GM19455 (cell line): ENCODE data around the gene TCFL5.
"Not testable (repeated sequence)": the region's sequence is repeated elsewhere in the genome, so short reads cannot be mapped to it uniquely, and the experiment has no call there.

ENCODE experiments used
- ATAC-seq: cut with Tn5 transposase; IDR thresholded peaks from one replicate; pipeline ENCODE4 v1.9.1; 2021; ENCODE audit not compliant: unreplicated experiment

The TCFL5 gene

DNA sequence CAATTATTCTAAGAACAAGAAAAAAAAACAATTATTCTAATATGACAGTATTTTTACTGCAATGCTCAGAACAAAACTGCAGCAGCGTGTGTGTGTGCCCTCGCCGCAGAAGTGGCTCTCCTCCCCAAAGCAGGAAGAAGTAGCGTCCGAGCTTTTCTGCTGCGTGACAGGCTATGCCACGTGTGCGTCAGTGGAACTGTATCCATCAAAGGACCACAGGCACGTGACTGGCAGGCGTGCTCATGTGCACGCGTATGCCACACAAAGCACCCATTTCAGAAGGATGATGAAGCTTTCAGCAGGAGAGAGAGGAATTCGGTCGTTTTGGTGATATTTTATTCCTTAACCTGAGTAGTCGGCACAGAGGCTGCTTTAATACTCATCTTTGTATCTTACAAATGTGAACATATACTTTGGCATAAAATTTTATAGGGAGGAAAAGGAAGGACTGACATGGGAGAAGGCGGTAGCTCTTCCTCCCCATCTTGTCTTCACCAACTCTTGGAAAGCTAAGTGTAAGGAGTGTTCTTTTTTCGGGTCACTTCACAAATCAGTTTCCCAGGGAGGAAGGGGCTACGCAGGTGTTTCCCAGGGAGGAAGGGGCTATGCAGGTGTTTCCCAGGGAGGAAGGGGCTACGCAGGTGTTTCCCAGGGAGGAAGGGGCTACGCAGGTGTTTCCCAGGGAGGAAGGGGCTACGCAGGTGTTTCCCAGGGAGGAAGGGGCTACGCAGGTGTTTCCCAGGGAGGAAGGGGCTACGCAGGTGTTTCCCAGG lies 3.4 kb downstream of the TCFL5 start:
- no peak for ATAC-seq

DNA sequence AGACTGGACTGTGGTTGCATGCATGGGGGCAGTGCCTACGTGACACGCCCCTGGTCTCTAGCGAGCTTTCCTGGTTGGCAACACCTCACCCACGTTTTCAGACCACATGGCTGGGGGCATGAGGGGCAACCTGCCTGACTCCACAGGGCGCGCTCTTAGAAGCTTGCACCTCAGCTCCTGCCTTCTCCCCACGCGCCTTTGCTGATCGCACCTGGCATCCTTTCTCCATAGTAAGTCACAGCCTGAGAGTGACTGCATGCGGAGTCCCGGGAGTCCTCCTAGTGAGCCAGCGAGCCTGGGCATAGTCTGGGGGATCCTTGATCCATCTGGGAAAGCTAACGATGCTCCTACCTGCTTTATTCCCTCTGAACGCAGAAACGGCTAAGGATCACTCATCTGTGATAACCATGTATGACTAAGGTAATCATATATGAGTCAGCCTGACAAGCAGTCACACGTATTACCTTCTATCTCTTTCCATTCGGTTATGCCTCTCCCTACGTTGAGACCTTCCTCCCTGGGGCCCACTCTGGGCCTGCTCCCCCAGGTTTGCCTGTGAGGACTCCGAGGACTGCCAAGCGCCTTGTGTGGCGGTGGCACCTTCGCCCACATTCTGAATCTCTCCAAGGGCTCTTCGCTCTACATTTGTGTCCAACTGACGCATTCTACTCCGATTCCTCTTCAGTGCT lies 4.5 kb downstream of the TCFL5 start:
- ATAC-seq = no peak

DNA sequence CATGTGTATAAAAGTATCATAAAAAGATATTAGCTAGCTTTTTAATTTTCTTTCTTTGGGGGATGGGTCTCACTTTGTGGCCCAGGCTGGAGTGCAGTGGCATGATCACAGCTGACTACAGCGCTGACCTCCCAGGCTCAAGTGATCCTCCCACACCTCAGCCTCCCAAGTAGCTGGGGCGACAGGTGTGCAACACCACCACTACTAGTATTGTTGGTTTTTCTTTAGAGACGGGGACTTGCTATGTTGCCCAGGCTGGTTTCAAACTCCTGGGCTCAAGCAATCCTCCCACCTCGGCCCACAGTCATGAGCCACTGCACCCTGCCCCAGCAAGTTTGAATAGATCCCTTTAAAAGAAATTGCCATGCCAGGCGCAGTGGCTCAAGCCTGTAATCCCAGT lies 6.5 kb downstream of the TCFL5 start:
- no peak for ATAC-seq

DNA sequence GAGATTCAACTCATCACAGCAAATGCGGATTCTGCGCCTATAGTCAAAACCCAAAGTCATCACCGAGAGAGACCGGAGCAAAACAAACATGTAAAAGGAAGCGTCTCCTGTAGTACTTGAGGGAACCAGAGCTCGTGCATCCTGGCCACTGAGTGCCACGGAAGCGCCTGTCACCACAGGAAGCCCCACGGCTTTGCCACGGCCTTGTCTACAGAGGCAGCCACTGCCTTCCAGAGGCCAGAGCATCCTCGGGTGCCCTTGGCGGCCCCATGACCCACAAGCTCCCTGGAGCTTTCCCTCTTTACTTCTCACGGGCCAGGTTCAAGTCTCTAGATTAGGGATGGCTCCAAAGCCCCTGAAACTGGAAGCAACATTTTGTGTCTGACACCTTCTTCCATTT lies 7.5 kb downstream of the TCFL5 start:
- ATAC-seq = no peak

DNA sequence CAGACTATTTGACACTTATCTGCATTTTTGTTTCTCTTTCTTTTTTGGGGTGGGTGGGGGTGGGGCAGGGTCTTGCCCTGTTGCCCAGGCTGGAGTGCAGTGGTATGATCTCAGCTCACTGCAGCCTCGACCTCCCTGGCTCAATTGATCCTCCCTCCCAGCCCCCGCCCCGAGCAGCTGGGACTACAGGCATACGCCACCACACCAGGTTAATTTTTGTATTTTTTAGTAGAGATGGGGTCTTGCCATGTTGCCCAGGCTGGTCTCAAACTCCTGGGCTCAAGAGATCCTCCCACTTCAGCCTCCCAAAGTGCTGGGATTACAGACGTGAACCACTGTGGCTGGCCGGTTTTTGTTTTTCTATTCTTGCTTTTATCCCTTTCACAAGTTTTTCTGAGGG lies 8.3 kb downstream of the TCFL5 start:
- ATAC-seq = not testable (repeated sequence)

DNA sequence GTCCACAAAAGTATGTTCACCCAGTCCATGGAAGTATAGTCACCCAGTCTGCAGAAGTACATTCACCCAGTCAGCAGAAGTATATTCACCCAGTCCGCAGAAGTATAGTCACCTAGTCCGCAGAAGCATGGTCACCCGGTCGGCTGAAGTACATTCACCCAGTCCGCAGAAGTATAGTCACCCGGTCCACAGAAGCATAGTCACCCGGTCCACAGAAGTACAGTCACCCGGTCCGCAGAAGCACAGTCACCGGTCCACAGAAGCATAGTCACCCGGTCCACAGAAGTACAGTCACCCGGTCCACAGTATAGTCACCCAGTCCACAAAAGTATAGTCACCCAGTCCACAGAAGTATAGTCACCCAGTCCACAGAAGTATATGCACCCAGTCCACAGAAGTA lies 8.8 kb downstream of the TCFL5 start:
- ATAC-seq = no peak

DNA sequence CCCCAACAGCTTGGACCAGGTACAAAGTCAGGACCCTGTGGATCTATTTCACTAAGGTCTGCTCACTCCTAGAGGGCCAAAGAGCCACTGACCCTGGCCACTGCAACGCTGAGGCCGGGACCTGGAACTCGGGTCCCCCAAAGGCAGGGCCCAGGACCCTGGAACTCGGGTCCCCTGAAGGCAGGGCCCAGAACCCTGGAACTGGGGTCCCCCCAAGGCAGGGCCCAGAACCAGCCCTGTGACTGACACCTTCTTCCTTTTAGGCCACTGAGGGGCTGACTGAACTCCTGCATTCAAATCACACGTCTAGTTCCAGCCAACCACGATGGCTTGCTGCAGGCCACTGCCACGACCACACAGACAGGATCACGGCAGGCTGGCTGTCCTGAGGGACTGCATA lies 9.4 kb downstream of the TCFL5 start:
- no peak for ATAC-seq

DNA sequence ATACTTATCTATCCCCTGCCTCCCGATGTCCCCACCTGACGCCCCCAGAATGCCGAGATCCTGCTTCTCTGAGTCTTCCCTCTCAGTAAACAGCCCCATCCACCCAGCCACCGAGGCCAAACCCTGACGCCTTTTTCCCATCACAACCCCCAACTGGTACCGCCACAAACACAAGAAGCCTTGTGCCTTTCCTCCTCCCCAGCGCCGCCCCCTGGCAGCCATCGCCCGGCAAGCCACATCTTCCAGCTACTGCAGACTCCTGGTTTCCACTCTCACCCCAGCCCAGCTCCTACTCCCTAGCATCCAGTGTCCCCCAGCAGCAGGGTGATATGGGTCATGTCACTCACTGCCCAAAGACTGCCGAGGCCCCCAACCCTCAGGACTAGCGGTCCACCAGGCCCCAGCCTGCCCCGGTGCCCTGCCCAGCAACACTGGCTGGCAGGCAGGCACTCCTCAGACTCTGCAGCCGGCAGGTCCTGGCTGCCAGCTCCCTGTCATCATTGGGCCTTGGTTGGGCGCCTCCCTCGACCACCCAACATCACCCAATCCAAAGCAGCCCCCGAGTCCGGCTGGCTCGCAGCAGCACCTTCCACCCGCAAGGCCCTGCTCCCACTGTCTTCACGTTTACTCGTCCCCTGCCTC lies 11.2 kb downstream of the TCFL5 start:
- ATAC-seq = no peak

DNA sequence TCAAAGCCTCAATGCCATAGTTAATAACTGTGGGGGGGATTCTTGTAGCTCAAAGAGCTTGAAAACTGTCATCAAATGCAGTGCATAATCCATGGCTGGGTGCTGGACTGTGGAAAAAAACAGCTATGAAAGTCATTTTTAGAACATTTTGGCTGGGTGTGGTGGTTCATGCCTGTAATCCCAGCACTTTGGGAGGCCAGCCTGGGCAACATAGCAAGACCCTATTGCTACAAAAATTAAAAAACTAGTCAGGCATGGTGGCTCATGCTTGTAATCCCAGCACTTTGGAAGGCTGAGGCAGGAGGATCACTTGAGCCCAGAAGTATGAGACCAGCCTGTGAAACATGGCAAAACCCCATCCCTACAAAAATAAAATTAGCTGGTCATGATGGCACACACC lies 12.2 kb downstream of the TCFL5 start:
- ATAC-seq = no peak

DNA sequence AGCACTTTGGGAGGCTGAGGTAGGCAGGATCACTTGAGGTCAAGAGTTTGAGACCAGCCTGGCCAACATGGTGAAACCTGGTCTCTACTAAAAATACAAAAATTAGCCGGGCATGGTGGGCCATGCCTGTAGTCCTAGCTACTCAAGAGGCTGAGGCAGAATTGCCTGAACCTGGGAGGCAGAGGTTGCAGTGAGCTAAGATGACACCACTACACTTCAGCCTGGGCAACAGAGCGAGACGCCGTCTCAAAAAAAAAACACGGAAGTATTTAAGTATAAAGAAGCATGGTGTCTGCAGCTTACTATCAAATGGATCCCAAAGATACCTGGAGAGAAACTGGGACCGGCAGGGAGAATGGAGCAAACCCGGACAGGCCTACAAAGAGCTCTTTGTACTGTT lies 12.7 kb downstream of the TCFL5 start:
- ATAC-seq = not testable (repeated sequence)

DNA sequence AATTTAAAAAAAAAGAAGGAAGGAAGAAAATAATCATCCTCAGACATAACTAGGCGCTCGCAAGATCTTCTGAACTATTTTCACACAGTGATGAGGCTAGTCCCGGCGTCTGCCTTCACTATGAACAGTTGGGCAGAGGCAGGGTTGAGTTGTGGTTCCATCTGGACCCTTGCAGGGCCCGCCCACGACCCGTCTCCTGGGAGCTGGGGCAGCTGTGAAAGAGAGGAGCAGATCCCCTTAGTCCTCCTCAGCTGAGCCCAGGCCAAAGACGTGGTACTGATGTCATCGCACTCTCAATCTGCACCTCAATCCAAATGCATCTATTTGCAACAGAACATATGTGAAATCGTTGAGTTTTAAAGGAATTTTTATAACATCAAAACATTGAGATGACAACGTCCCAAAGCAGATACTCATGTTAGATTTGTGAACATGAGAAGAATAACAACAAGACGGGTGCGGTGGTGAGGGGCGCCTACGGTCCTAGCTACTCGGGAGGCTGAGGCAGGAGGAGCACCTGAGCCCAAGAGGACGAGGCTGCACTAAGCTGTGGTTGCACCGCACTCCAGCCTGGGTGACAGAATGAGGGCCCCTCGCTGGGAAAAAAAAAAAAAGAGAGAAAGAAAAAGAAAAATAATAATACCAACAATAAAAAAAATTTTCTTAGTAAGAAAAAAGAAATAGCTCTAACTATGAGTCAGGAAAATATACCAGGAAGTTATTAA lies 15.3 kb downstream of the TCFL5 start:
- ATAC-seq = no peak

DNA sequence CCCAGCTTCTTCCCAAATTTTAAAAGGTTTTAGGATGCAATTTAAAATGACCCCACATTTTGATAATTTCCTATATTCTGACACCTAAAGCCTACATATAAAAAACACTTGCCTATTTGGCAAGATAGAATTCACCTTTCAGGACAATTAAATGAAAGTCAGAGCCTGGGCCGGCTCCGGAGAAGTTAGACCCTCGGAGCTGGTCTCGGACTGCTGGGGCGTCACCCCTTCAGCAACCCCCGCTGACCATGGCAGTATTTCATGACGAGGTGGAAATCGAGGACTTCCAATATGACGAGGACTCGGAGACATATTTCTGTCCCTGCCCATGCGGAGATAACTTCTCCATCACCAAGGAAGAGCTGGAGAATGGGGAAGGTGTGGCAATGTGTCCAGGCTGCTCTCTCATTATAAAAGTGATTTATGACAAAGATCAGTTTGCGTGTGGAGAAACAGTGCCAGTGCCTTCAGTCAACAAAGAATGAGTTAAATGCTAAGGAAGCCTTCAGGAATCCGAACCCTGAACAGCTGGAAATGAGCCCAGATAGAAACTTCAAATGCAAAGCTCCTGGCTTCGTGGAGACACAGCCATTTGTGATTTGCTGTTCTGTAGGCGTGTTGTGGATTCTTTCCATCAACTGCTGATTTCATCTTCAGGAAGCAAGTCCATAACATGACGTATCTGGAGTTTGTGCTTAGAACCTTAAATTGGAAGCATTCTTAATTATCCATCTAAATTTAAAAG lies 16.0 kb downstream of the TCFL5 start:
- ATAC-seq = no peak

DNA sequence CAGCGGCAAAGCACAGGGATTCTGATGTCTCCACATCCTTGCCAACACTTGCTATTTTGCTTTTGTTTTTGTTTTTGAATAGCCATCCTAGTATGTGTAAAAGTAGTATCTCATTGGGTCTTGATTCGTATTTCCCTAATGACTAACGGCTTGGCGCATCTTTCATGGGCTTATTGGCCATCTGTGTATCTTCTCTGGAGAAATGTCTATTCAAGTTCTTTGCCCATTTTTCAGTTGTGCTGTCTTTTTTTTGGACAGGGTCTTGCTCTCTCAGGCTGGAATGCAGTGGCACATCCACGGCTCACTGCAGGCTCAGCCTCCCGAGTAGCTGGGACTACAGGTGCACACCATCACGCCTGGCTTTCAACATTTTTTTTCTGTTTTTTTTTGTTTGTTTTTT lies 17.4 kb downstream of the TCFL5 start:
- ATAC-seq = no peak

DNA sequence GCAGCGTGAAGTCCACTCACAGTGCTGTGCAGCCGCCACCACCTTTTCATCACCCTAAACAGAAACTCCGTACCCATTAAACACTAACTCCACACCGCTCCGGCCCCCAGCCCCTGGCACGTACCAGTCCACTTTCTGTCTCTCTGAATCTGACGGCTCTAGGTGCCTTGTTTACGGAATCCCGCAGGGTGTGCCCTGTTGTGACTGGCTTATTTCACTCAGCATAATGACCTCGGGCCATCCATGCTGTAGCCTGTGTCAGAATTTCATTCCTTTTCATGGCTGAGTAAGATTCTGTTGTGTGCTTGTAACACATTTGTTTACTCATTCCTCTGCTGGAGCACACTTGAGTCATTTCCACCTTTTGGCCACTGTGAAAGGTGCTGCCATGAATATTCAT lies 18.0 kb downstream of the TCFL5 start:
- no peak for ATAC-seq

DNA sequence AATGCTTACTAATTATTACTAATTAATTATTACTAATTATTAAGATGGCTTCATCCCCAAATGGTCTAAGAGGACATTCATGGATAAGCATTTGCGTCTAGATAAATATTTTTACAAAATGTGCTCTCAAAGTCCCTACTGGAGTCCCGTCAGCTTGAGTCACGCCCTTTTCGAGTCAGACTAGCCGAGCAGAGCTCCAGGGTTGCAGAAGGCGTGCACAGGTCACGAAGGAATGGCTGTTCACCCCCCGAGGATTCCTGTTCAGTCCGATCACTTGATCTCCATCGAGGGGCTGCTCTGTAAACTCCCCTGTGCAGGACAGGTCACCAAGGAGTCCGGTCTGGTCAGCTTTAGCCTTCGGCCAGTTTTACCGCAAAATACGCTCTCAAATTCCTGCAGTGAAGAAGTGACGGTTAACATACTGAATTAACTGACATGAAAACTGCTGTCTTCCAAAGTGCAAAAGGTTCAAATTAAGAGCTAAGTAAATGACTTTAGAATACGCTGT lies 19.9 kb downstream of the TCFL5 start:
- ATAC-seq = no peak

DNA sequence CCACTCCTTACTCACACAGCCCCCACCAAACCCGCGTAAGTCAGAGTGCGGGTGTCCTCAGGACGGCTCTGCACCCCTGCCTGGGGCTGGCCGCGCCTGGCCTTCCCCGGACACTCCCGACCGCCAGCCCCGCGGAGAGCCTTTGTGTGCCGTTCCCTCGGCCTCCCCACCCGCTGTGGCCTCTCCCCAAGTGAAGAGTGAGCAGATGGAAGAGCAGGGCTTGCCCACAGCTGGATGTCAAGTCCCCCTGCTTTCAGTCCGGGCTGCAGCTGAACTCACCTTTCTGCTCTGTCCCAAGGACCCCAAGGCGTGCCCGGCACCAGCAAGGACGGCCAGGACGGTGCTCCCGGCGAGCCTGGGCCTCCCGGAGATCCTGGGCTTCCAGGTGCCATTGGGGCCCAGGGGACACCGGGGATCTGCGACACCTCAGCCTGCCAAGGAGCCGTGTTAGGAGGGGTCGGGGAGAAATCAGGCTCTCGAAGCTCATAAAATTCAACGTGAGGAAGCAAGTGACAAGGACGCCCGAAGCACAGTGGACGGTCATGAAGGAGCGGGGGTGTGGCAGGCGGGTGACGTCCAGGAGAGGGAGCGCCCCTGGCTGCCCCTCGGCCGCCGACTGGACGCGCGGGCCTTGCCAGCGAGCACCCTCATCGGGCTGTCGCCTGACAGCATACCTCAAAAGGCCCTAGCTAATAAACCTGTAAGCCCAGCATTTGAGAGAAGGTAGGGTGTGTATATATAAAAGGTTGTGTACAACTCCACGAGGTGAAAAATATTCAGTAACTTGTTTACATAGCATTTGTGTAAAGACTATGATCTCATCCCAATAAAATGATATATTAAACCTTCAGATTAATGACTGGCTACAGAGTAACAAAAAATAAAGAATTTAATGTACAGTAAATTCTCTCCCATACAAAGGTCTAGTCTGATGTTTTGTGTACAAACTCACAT lies 21.1 kb downstream of the TCFL5 start:
- ATAC-seq = no peak

DNA sequence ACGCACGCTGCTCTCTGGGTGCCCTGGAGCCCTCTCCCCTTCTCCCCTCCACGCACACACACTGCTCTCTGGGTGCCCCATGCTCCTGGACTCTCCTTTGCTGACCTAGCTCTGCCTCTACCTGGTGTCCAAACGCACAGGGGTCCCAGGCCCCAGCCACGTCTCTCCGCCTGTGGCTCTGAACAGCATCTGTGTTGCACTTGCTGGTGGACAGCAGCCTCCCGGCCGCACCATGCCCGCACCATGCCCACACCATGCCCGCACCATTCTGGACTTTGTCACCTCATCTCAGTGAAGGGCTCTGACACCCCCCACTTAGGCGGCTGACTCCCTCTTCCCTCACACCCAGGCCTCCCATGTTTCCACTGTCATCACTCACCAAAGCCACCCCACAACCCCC lies 21.8 kb downstream of the TCFL5 start:
- ATAC-seq = no peak

DNA sequence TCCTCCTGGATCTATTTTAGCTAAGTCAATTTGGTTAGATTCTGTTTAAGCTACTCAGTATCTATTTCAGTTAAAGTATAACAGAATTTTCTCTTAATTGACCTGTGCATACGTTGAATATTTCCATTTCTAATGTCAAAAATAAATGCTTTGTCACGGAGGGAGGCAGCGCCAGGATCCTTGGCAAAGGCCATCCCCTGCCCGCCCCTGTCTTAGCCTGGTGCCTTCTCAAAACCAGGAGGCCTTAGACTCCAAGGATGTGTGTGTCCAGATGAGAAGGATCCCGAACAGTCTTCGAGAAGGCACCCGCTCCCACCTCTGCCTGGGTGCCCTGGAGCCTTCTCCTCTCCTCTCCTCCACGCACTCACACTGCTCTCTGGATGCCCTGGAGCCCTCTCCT lies 22.4 kb downstream of the TCFL5 start:
- ATAC-seq = no peak

DNA sequence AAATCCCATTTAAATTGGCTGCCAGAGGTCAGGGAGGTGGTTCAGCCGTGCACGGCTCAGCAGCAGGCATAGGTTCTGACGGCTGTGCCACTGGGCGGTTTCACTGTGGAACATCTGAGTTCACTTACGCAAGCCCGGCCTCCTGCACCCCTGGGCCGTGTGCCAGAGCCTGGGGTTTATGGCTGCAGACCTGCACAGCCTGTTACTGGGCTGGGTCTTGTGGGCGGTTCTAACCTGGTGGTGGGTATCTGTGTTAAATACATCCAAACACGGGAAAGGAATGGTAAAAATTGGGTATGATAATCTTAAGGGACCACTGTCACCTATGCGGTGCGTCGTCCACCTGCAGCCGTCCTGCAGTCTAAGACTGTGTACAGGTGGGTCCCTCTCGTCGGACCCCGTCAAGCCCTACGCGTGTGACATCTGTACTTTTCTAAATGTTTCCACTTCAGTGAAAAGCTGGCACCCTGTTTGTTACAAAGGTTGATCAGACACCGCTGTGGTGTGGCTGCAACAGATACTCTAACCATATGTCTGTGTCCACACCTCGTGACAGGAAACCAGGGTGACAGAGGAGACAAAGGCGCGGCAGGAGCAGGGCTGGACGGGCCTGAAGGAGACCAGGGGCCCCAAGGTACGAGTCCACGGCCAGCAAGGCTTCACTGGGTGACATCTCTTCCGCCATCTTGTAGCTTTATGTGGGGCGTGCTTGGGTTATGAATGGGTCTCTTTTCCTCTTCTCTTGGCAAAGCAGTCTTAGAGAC lies 23.3 kb downstream of the TCFL5 start:
- no peak for ATAC-seq
